Immature natural killer cell (primary cell): ENCODE data around the gene OR51T1. TPM values are rescaled to one million over a fixed set of nuclear protein-coding genes. Genes with fewer than 3 reads are reported as not detected.

Experiments used
- DNase-seq, 3 donors: peaks; one replicate each; pipeline ENCODE4 v3.0.0; 2022; ENCODE audit warnings: mixed read lengths in 1 of 3
- H3K27ac Mint-ChIP-seq, 6 donors: one replicate each; pipeline ENCODE4 v1.8.0; 2020; ENCODE audit warnings: mixed read lengths in 6 of 6, mild to moderate bottlenecking in 5 of 6, inconsistent platforms in 4 of 6, moderate library complexity in 3 of 6
- H3K27me3 Mint-ChIP-seq, 3 donors: one replicate each; pipeline ENCODE4 v1.8.0; 2020 to 2021; ENCODE audit warnings: low read depth in 3 of 3, mild to moderate bottlenecking in 3 of 3, mixed read lengths in 3 of 3, moderate library complexity in 3 of 3, inconsistent platforms in 1 of 3
- H3K36me3 Mint-ChIP-seq, 3 donors: one replicate each; pipeline ENCODE4 v1.8.0; 2020; ENCODE audit warnings: mixed read lengths in 3 of 3, inconsistent platforms in 2 of 3, mild to moderate bottlenecking in 2 of 3
- H3K4me1 Mint-ChIP-seq, 2 donors: one replicate each; pipeline ENCODE4 v1.8.0; 2020; ENCODE audit warnings: inconsistent platforms in 2 of 2, mild to moderate bottlenecking in 2 of 2, mixed read lengths in 2 of 2, moderate library complexity in 1 of 2
- H3K4me3 Mint-ChIP-seq, 5 donors: one replicate each; pipeline ENCODE4 v1.8.0; 2020; ENCODE audit warnings: mild to moderate bottlenecking in 5 of 5, mixed read lengths in 5 of 5, inconsistent platforms in 3 of 5, moderate library complexity in 3 of 5
- H3K9me3 Mint-ChIP-seq, 6 donors: one replicate each; pipeline ENCODE4 v1.8.0; 2020; ENCODE audit warnings: mild to moderate bottlenecking in 6 of 6, mixed read lengths in 6 of 6, inconsistent platforms in 4 of 6, moderate library complexity in 3 of 6
- polyA plus RNA-seq, 3 donors: library from polyadenylated mRNA; unstranded; fragments of 300-500 nt; fragmentation: Illumina TruSeq; gene quantifications; one replicate each; pipeline ENCODE4 v1.2.3, GENCODE V29; 2021

OR51T1 gene
- polyA plus RNA-seq, 3 donors from 2014 or later = not detected

- peaks cover 0 to 3% (median 0%) of the 10 kb centered on the region in 3 donors for H3K27me3 Mint-ChIP-seq
- H3K36me3 Mint-ChIP-seq = no peaks in the 10 kb centered on the region
- no peaks in the 10 kb centered on the region for H3K4me1 Mint-ChIP-seq
- H3K4me3 Mint-ChIP-seq = no peak overlapping the region
- DNase-seq = no peak
- peaks cover 0 to 5% (median 0%) of the 10 kb centered on the region in 6 donors for H3K9me3 Mint-ChIP-seq
- H3K27ac Mint-ChIP-seq = no peak overlapping the region
Observed at GRCh38 chr11:4890279-4890678, 8.6 kb downstream of the OR51T1 start.

GRCh38 chr11:4891996-4892640, 10.4 kb downstream of the OR51T1 start:
- Mint-ChIP-seq H3K4me3 (no peak overlapping the region), H3K36me3 (no peaks in the 10 kb centered on the region), H3K27me3 (peaks cover 0 to 3% (median 2%) of the 10 kb centered on the region in 3 donors), H3K4me1 (no peaks in the 10 kb centered on the region), H3K9me3 (peaks cover 0 to 11% (median 0%) of the 10 kb centered on the region in 6 donors), H3K27ac (no peak overlapping the region)
- no peak for DNase-seq

- Mint-ChIP-seq H3K27ac (no peak within 1 kb of the TSS), H3K4me1 (no peaks in the 10 kb centered on the region), H3K4me3 (no peak within 1 kb of the TSS), H3K36me3 (no peaks in the 10 kb centered on the region), H3K9me3 (peaks cover 0 to 4% (median 0%) of the 10 kb centered on the region in 6 donors), H3K27me3 (peaks cover 0 to 3% (median 2%) of the 10 kb centered on the region in 3 donors)
- DNase-seq = no peak
Observed at GRCh38 chr11:4903484-4903883, 21.8 kb downstream of the OR51T1 start, which contains the start of gene OR51A7. TSS of gene OR51A7 (plus strand) at chr11:4903783. CDS start at chr11:4907370, 3,587 bp downstream.

GRCh38 chr11:4916581-4916980, 34.9 kb downstream of the OR51T1 start:
- no peaks in the 10 kb centered on the region for H3K4me1 Mint-ChIP-seq
- peaks cover 0 to 3% (median 3%) of the 10 kb centered on the region in 3 donors for H3K27me3 Mint-ChIP-seq
- no peak overlapping the region for H3K27ac Mint-ChIP-seq
- DNase-seq = no peak
- H3K9me3 Mint-ChIP-seq = peaks cover 0 to 11% (median 3%) of the 10 kb centered on the region in 6 donors
- no peak overlapping the region for H3K4me3 Mint-ChIP-seq
- H3K36me3 Mint-ChIP-seq = no peaks in the 10 kb centered on the region

- no peak for DNase-seq
- H3K4me1 Mint-ChIP-seq = no peaks in the 10 kb centered on the region
- H3K4me3 Mint-ChIP-seq = no peak within 1 kb of the TSS
- H3K36me3 Mint-ChIP-seq = no peaks in the 10 kb centered on the region
- H3K9me3 Mint-ChIP-seq = peaks cover 1 to 11% (median 5%) of the 10 kb centered on the region in 6 donors
- H3K27ac Mint-ChIP-seq = no peak within 1 kb of the TSS
- H3K27me3 Mint-ChIP-seq = peaks cover 0 to 3% (median 0%) of the 10 kb centered on the region in 3 donors
Observed at GRCh38 chr11:4919250-4919649, 37.5 kb downstream of the OR51T1 start, which contains the start of gene OR51G2. TSS of gene OR51G2 (minus strand) at chr11:4919350. CDS start at chr11:4915663, 3,687 bp downstream.

- no peak for DNase-seq
- Mint-ChIP-seq H3K27me3 (no peaks in the 10 kb centered on the region), H3K36me3 (no peaks in the 10 kb centered on the region), H3K27ac (no peak overlapping the region), H3K4me3 (no peak overlapping the region), H3K9me3 (peaks cover 0 to 7% (median 4%) of the 10 kb centered on the region in 6 donors), H3K4me1 (no peaks in the 10 kb centered on the region)
Observed at GRCh38 chr11:4921796-4922195, 40.1 kb downstream of the OR51T1 start.

- no peaks in the 10 kb centered on the region for H3K4me1 Mint-ChIP-seq
- no peak overlapping the region for H3K27ac Mint-ChIP-seq
- peaks cover 0 to 7% (median 4%) of the 10 kb centered on the region in 6 donors for H3K9me3 Mint-ChIP-seq
- no peak for DNase-seq
- no peaks in the 10 kb centered on the region for H3K27me3 Mint-ChIP-seq
- H3K4me3 Mint-ChIP-seq = no peak overlapping the region
- H3K36me3 Mint-ChIP-seq = no peaks in the 10 kb centered on the region
Observed at GRCh38 chr11:4922304-4922703, 40.6 kb downstream of the OR51T1 start.

- no peak for DNase-seq
- H3K27me3 Mint-ChIP-seq = no peaks in the 10 kb centered on the region
- peaks cover 2 to 7% (median 4%) of the 10 kb centered on the region in 6 donors for H3K9me3 Mint-ChIP-seq
- H3K36me3 Mint-ChIP-seq = no peaks in the 10 kb centered on the region
- no peak within 1 kb of the TSS for H3K4me3 Mint-ChIP-seq
- H3K4me1 Mint-ChIP-seq = no peaks in the 10 kb centered on the region
- H3K27ac Mint-ChIP-seq = no peak within 1 kb of the TSS
Observed at GRCh38 chr11:4924239-4924638, 42.5 kb downstream of the OR51T1 start, which contains the start of gene OR51G1. TSS of gene OR51G1 (minus strand) at chr11:4924339. CDS start at chr11:4924339, 0 bp downstream.

GRCh38 chr11:4926608-4927007, 44.9 kb downstream of the OR51T1 start:
- H3K9me3 Mint-ChIP-seq = peaks cover 0 to 6% (median 3%) of the 10 kb centered on the region in 6 donors
- H3K27me3 Mint-ChIP-seq = no peaks in the 10 kb centered on the region
- H3K27ac Mint-ChIP-seq = no peak overlapping the region
- no peaks in the 10 kb centered on the region for H3K36me3 Mint-ChIP-seq
- H3K4me3 Mint-ChIP-seq = no peak overlapping the region
- no peak for DNase-seq
- no peaks in the 10 kb centered on the region for H3K4me1 Mint-ChIP-seq

Other genes starting within 250 kb of the OR51T1 start
- gene OR51D1, start 244.4 kb upstream of the OR51T1 start, polyA plus RNA-seq = not detected
- not detected for gene OR51E1, start 237.9 kb upstream of the OR51T1 start, polyA plus RNA-seq
- gene OR51E2, start 184.0 kb upstream of the OR51T1 start, polyA plus RNA-seq = not detected
- not detected for gene MMP26, start 177.1 kb upstream of the OR51T1 start, polyA plus RNA-seq
- gene OR51F1, start 112.0 kb upstream of the OR51T1 start, polyA plus RNA-seq = not detected
- gene OR52R1, start 77.5 kb upstream of the OR51T1 start, polyA plus RNA-seq = not detected
- gene OR51F2, start 60.6 kb upstream of the OR51T1 start, polyA plus RNA-seq = not detected
- not detected for gene OR51S1, start 32.7 kb upstream of the OR51T1 start, polyA plus RNA-seq
- gene OR51A7, start 21.9 kb downstream of the OR51T1 start, polyA plus RNA-seq = not detected
- gene OR51G2, start 37.5 kb downstream of the OR51T1 start, polyA plus RNA-seq = not detected
- gene OR51G1, start 42.4 kb downstream of the OR51T1 start, polyA plus RNA-seq = not detected
- not detected for gene OR51A4, start 65.7 kb downstream of the OR51T1 start, polyA plus RNA-seq
- gene OR51A2, start 73.8 kb downstream of the OR51T1 start, polyA plus RNA-seq = not detected
- not detected for gene OR51L1, start 113.0 kb downstream of the OR51T1 start, polyA plus RNA-seq
- not detected for gene OR52J3, start 164.6 kb downstream of the OR51T1 start, polyA plus RNA-seq
- gene OR52E2, start 177.7 kb downstream of the OR51T1 start, polyA plus RNA-seq = not detected
- gene OR52E1, start 187.7 kb downstream of the OR51T1 start, polyA plus RNA-seq = not detected